HG02970 (cell line): ENCODE measurements around the gene SDK1.

Experiments
- ATAC-seq: cut with Tn5 transposase; IDR thresholded peaks from one replicate; pipeline ENCODE4 v1.9.1; 2021; ENCODE audit warnings: mild to moderate bottlenecking, moderate library complexity, moderate number of reproducible peaks; ENCODE audit not compliant: unreplicated experiment, low FRiP score

The SDK1 gene

GRCh38 chr7:3501671-3502070 is 200.6 kb downstream of the SDK1 start:
- no peak for ATAC-seq

GRCh38 chr7:3504384-3504783 is 203.3 kb downstream of the SDK1 start:
- no peak for ATAC-seq

- no peak for ATAC-seq
Measured at GRCh38 chr7:3510101-3511020, 209.3 kb downstream of the SDK1 start.

GRCh38 chr7:3517344-3517743 is 216.3 kb downstream of the SDK1 start:
- ATAC-seq, result no peak

GRCh38 chr7:3518546-3518945 is 217.5 kb downstream of the SDK1 start:
- no peak for ATAC-seq

GRCh38 chr7:3520206-3520605 is 219.2 kb downstream of the SDK1 start:
- no peak for ATAC-seq

- no peak for ATAC-seq
Measured at GRCh38 chr7:3527496-3528124, 226.6 kb downstream of the SDK1 start.

- ATAC-seq, result no peak
Measured at GRCh38 chr7:3533040-3533439, 232.0 kb downstream of the SDK1 start.

GRCh38 chr7:3537210-3537875 is 236.3 kb downstream of the SDK1 start:
- ATAC-seq, result no peak

- no peak for ATAC-seq
Measured at GRCh38 chr7:3538041-3538440, 237.0 kb downstream of the SDK1 start.

- ATAC-seq, result no peak
Measured at GRCh38 chr7:3540456-3541220, 239.6 kb downstream of the SDK1 start.

GRCh38 chr7:3544202-3544601 is 243.2 kb downstream of the SDK1 start:
- no peak for ATAC-seq

- no peak for ATAC-seq
Measured at GRCh38 chr7:3548815-3549214, 247.8 kb downstream of the SDK1 start.

GRCh38 chr7:3549601-3550000 is 248.5 kb downstream of the SDK1 start:
- ATAC-seq, result no peak

GRCh38 chr7:3551536-3551935 is 250.5 kb downstream of the SDK1 start:
- ATAC-seq, result no peak

- ATAC-seq, result no peak
Measured at GRCh38 chr7:3552499-3552898, 251.4 kb downstream of the SDK1 start.

- no peak for ATAC-seq
Measured at GRCh38 chr7:3558400-3558799, 257.3 kb downstream of the SDK1 start.

- no peak for ATAC-seq
Measured at GRCh38 chr7:3559278-3559677, 258.2 kb downstream of the SDK1 start.

- no peak for ATAC-seq
Measured at GRCh38 chr7:3560495-3560894, 259.4 kb downstream of the SDK1 start.

- ATAC-seq, result no peak
Measured at GRCh38 chr7:3561932-3562331, 260.9 kb downstream of the SDK1 start.

GRCh38 chr7:3564231-3564630 is 263.2 kb downstream of the SDK1 start:
- no peak for ATAC-seq
